Activated CD8-positive, alpha-beta memory T cell treated with anti-CD3 and anti-CD28 coated beads, Interleukin-2, amount 50 U/mL, for 4 hours (primary cell): Measurements from ENCODE around the gene ZNF132.

Experiments used
- DNase-seq: peaks from one replicate; pipeline ENCODE4 v3.0.0-alpha.2; 2020

The ZNF132 gene

DNA sequence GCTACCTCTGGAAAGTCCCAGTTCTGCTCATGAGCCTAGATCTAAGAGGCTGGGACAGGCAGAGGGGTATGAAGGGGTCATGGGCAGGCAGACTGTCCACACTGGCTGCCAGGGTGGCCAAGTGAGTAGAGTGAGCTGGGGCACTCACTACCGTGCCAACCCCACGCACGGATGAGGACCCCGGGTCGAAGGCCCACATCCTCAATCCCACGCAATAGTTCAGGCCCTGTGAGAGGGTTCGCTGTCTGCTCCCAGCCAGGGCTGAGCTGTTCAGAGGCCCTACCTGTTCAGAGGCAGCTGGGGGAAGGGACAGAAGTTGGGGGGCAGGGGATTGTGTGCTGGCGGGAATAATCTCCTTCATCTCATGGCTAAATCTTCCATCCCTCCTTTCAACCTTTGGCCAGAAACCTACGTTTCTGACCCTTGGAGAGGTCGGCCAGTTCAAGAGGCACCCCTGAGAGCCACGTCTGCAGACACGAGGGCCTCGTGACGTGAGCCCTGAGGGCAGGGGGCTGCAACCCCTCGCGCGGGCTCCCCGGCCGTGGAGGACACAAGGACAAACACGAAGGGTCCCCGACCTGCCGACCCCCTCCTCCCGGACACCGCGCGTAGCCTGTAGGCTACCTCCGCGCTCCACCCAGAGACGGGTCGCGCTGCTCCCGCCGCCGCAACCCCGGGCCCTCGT lies 53.9 kb downstream of the ZNF132 start:
- no peak for DNase-seq

DNA sequence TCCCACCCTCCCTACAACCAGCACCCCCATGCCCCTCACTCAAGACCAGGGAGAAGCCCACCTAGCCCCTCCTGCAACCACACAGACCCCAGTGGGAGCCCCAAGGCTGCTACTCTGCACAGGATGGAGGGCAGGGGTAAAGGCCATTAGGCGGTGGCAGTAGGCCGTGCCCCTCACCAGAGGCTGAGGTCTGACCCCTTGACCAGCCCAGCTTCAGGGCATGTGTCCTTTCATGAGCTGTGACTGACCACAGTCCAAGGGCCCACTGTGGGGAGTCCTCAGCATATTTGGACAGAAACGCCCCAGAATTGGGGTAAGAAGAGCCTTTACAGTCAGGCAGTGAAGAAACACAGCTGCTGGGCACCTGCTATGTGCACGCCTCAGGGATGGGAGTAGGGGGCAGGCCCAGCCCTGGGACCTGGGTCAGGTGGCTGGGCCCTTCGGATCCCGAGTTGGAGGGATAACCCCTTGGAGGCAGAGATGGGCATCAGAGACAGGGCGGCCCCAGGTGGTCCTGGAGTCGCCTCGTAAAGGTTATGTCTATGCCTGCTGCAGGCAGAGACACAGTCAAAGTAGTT lies 54.6 kb downstream of the ZNF132 start:
- DNase-seq: no peak

DNA sequence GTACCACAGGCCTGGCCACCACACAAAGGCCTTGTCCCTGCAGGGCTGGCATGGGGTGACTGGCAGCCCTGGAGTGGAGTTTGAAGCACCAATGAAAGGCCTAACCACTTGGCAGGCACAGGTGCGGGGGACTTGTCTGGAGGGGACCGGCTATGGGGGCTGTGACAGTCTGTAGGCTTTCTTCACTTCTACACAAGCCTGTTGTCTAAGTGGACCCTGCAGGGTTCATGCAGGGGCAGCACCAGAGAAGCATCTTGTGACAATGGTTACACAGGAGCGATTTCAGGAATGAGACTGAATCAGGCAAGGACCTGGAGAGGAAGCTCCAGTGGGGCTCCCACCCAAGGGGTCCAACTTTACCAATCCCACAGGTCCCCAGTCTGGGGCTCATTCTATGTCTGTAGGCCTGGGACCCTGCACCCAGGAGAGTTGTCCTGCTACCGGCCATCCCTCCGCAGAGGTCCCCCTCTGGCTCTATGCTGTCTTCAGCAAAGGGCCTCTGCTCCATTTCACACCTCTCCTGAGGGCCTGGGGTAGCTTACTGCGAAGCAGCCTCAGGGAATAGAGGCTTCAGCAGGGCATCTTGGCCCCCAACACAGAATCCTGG lies 56.9 kb downstream of the ZNF132 start:
- DNase-seq: no peak
